ENCODE results near the gene KDSR.

- no peak for TF ChIP-seq ZNF414 (CRISPR knock-in tag; IDR thresholded peaks at IDR 0.05)
- no peak for TF ChIP-seq FOXA3 (CRISPR knock-in tag; IDR thresholded peaks at IDR 0.05)
Observed at GRCh38 chr18:63339920-63340484, 27.0 kb downstream of the KDSR start.

Data from HepG2 (cell line).